ENCODE data around the gene NAP1L4.

DNA sequence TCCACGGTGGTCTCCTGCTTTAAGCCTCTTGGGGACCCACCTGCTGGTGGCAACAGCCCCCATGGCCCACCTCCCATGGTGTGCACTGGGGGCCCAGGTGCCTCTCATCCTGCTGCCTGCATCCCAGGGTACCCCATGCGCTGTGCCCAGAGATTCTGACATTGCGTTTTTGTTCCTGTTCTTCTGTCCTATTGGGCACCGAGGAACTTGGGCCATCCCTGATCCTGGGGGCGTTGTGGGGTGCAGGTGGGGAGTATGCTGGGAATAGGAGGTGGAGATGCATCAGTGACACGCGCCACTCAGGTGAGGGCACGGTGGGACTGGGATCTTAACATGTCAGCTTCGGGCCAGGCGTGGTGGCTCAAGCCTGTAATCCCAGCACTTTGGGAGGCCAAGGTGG, 12.4 kb upstream of the NAP1L4 start:
- TF ChIP-seq CTCF (IDR thresholded peaks at IDR 0.05 in 8 of 11, conservative IDR thresholded peaks at IDR 0.05 in 3 of 11) (no peak), POLR2A (IDR thresholded peaks at IDR 0.05) (no peak)
